Fibroblast of peridontal ligament (primary cell): Measurements from ENCODE around the gene HPCAL1.

ENCODE experiments used
- DNase-seq: peaks from one replicate; pipeline ENCODE4 v3.0.0-alpha.2; 2010; ENCODE audit errors: extremely low read depth

Gene HPCAL1

GRCh38 chr2:10407432-10407831 is 104.7 kb downstream of the HPCAL1 start:
- DNase-seq, result no peak

GRCh38 chr2:10407841-10408648 is 105.3 kb downstream of the HPCAL1 start:
- peak; percentile 58 for DNase-seq

- DNase-seq, result peak; percentile 53
Measured at GRCh38 chr2:10408649-10409579, 106.2 kb downstream of the HPCAL1 start.

GRCh38 chr2:10410001-10410822 is 107.5 kb downstream of the HPCAL1 start:
- DNase-seq, result no peak

- DNase-seq, result no peak
Measured at GRCh38 chr2:10410823-10411437, 108.2 kb downstream of the HPCAL1 start.

GRCh38 chr2:10411557-10411956 is 108.9 kb downstream of the HPCAL1 start:
- no peak for DNase-seq

GRCh38 chr2:10412380-10412779 is 109.7 kb downstream of the HPCAL1 start:
- DNase-seq, result no peak

- no peak for DNase-seq
Measured at GRCh38 chr2:10413503-10413902, 110.8 kb downstream of the HPCAL1 start.

- no peak for DNase-seq
Measured at GRCh38 chr2:10413991-10414451, 111.3 kb downstream of the HPCAL1 start.

- DNase-seq, result no peak
Measured at GRCh38 chr2:10414591-10414990, 111.9 kb downstream of the HPCAL1 start.

GRCh38 chr2:10415048-10415447 is 112.3 kb downstream of the HPCAL1 start:
- DNase-seq, result no peak

- no peak for DNase-seq
Measured at GRCh38 chr2:10415640-10416039, 112.9 kb downstream of the HPCAL1 start.

- no peak for DNase-seq
Measured at GRCh38 chr2:10417551-10418335, 115.0 kb downstream of the HPCAL1 start.

GRCh38 chr2:10419553-10420257 is 117.0 kb downstream of the HPCAL1 start:
- no peak for DNase-seq

GRCh38 chr2:10422251-10422650 is 119.5 kb downstream of the HPCAL1 start:
- no peak for DNase-seq

- DNase-seq, result no peak
Measured at GRCh38 chr2:10422732-10423399, 120.2 kb downstream of the HPCAL1 start.

- DNase-seq, result no peak
Measured at GRCh38 chr2:10423400-10423774, 120.7 kb downstream of the HPCAL1 start.

GRCh38 chr2:10424051-10424450 is 121.3 kb downstream of the HPCAL1 start:
- peak; percentile 46 for DNase-seq

- no peak for DNase-seq
Measured at GRCh38 chr2:10424916-10425505, 122.3 kb downstream of the HPCAL1 start.
